A549 (cell line): ENCODE data around the gene ENPP1. TPM values are rescaled to one million over a fixed set of nuclear protein-coding genes. Genes with fewer than 3 reads are reported as not detected.

Experiments
- ATAC-seq, 2 experiments: fragments of 200-7000 bp in 1 of 2; fragments of >200 bp in 1 of 2; cut with Nextera tagmentation in 1 of 2; cut with Tn5 transposase in 1 of 2; 3 replicates each; pipeline versions ENCODE4 v1.8.0 to v1.9.1; 2018 to 2020; ENCODE audit warnings: mild to moderate bottlenecking in 1 of 2, moderate library complexity in 1 of 2
- CTCF ChIA-PET: fragments of 300-600 bp; sonication (Branson Sonifier 250); formaldehyde crosslinking; extraction: SDS; loops from one replicate; lab custom pipeline; 2021; ENCODE audit warnings: antibody characterized with exemption, inconsistent platforms; lab: Yijun Ruan, JAX
- POLR2A ChIA-PET: fragments of 350-600 bp; formaldehyde crosslinking; extraction: SDS; loops from one replicate; lab custom pipeline; 2021; ENCODE audit warnings: antibody characterized with exemption, inconsistent platforms; lab: Yijun Ruan, JAX
- DNase-seq, 2 experiments: peaks; one replicate each; pipeline versions ENCODE4 v3.0.0 to v3.0.0-alpha.2; 2011 to 2016; ENCODE audit warnings: low read depth in 1 of 2, low spot score in 1 of 2
- FAIRE-seq: peaks from 2 replicates; lab custom pipeline; 2011; peaks lifted over from hg19 to GRCh38; lab: Jason Lieb, UNC
- H3K27ac ChIP-seq, 2 experiments: fragments of >200 bp; sonication (Bioruptor Twin); formaldehyde crosslinking; 3 replicates each; pipeline ENCODE4 v1.5.1; 2016 to 2017
- H3K4me1 ChIP-seq: fragments of >200 bp; sonication (Bioruptor Twin); formaldehyde crosslinking; 3 replicates; pipeline ENCODE4 v1.6.1; 2016
- H3K4me2 ChIP-seq: fragments of >200 bp; sonication (Bioruptor Twin); formaldehyde crosslinking; 3 replicates; pipeline ENCODE4 v1.6.1; 2016
- H3K4me3 ChIP-seq: fragments of >200 bp; sonication (Bioruptor Twin); formaldehyde crosslinking; 3 replicates; pipeline ENCODE4 v1.5.1; 2016
- H3K9me3 ChIP-seq: fragments of >200 bp; sonication (Bioruptor Twin); formaldehyde crosslinking; 3 replicates; pipeline ENCODE4 v1.6.1; 2016
- BHLHE40 ChIP-seq: IDR thresholded peaks from 2 replicates; pipeline ENCODE4 v1.6.1; 2012; ENCODE audit warnings: low read depth, low read length, inconsistent platforms
- CBX2 ChIP-seq: fragments of 200-600 bp; sonication (generic); IDR thresholded peaks from 2 replicates; pipeline ENCODE4 v1.6.1; 2016; ENCODE audit warnings: low read depth, mild to moderate bottlenecking, borderline replicate concordance
- CHD2 ChIP-seq: fragments of 150-350 bp; IDR thresholded peaks from 2 replicates; pipeline ENCODE4 v1.6.1; 2014; ENCODE audit warnings: low read length; ENCODE audit not compliant: partially characterized antibody
- FOSL2 ChIP-seq, 2 experiments: fragments of 450-650 bp in 1 of 2; fragments of >200 bp in 1 of 2; sonication (Bioruptor Twin) in 1 of 2; formaldehyde crosslinking; IDR thresholded peaks; 2 replicates each; pipeline versions ENCODE4 v1.5.0 to v1.6.1; 2016 to 2020; ENCODE audit warnings: mild to moderate bottlenecking in 1 of 2, moderate library complexity in 1 of 2
- HDAC2 ChIP-seq: fragments of 200-600 bp; sonication (generic); IDR thresholded peaks from 2 replicates; pipeline ENCODE4 v1.6.1; 2016
- HOXA7 ChIP-seq: fragments of 250-450 bp; sonication (Bioruptor Pico); IDR thresholded peaks from 2 replicates; pipeline ENCODE4 v1.5.0; 2020; ENCODE audit warnings: mild to moderate bottlenecking, moderate library complexity
- HOXB13 ChIP-seq: fragments of 250-450 bp; sonication (Bioruptor Pico); IDR thresholded peaks from 2 replicates; pipeline ENCODE4 v1.5.0; 2020; ENCODE audit warnings: low read depth, mild to moderate bottlenecking, moderate library complexity
- JUN ChIP-seq, 2 experiments: fragments of >200 bp; sonication (Bioruptor Twin); formaldehyde crosslinking; IDR thresholded peaks; 2 replicates in 1 of 2; 3 replicates in 1 of 2; pipeline ENCODE4 v1.6.1; 2016 to 2017
- MAFK ChIP-seq: fragments of 450-650 bp; IDR thresholded peaks from 2 replicates; pipeline ENCODE4 v1.6.1; 2014; ENCODE audit not compliant: partially characterized antibody
- NFE2L2 ChIP-seq: fragments of 150-350 bp; conservative IDR thresholded peaks from 2 replicates; pipeline ENCODE4 v1.6.1; 2014; ENCODE audit warnings: low read length
- POLR2AphosphoS2 ChIP-seq: conservative IDR thresholded peaks from 2 replicates; pipeline ENCODE4 v1.6.1; 2012; ENCODE audit warnings: low read length, improper control_type of control experiment, inconsistent platforms
- RNF2 ChIP-seq: fragments of 200-600 bp; sonication (generic); IDR thresholded peaks from 2 replicates; pipeline ENCODE4 v1.6.1; 2016; ENCODE audit warnings: low read depth, mild to moderate bottlenecking, antibody characterized with exemption, moderate library complexity, borderline replicate concordance
- SMC3 ChIP-seq: fragments of >200 bp; sonication (Bioruptor Twin); formaldehyde crosslinking; IDR thresholded peaks from 3 replicates; pipeline ENCODE4 v1.6.1; 2018; ENCODE audit warnings: inconsistent platforms
- ZC3H11A ChIP-seq: fragments of 450-650 bp; IDR thresholded peaks from 2 replicates; pipeline ENCODE4 v1.6.1; 2014; ENCODE audit warnings: antibody characterized with exemption, mild to moderate bottlenecking
- WGBS: methylation state at CpG from one replicate; pipeline ENCODE4 v1.1.6; 2017; ENCODE audit errors: missing lambda C conversion rate; 5-methylcytosine and 5-hydroxymethylcytosine counted together
- polyA plus RNA-seq, 4 experiments: library from polyadenylated mRNA; depleted of rRNA in 3 of 4; stranded (reverse); fragments of >200 nt; fragmentation: RNase III in 1 of 4; extraction: RNeasy Plus Mini Kit Qiagen cat#74134 plus additional on column Dnase treatment in 1 of 4; gene quantifications; 2 replicates in 3 of 4; 3 replicates in 1 of 4; pipeline ENCODE4 v1.2.3, GENCODE V29; 2011 to 2017
- TF ChIP-seq, protein P1 (sequence below): fragments of 150-350 bp; IDR thresholded peaks from 2 replicates; pipeline ENCODE4 v1.6.1; 2014; ENCODE audit warnings: low read depth, mild to moderate bottlenecking, low read length
- TF ChIP-seq, protein P2 (sequence below): IDR thresholded peaks from 2 replicates; pipeline ENCODE4 v1.6.1; 2012
- TF ChIP-seq, protein P3 (sequence below): fragments of >200 bp; sonication (Bioruptor Twin); formaldehyde crosslinking; IDR thresholded peaks from 3 replicates; pipeline ENCODE4 v1.6.1; 2016
- TF ChIP-seq, protein P4 (sequence below): fragments of >200 bp; sonication (Bioruptor Twin); formaldehyde crosslinking; IDR thresholded peaks from 3 replicates; pipeline ENCODE4 v1.5.1; 2016
- TF ChIP-seq, protein P5 (sequence below): IDR thresholded peaks from 2 replicates; pipeline ENCODE4 v1.6.1; 2012; ENCODE audit warnings: low read depth, borderline replicate concordance

The ENPP1 gene
- polyA plus RNA-seq, 2 of the 4 experiments (the other 2 are of a cell fraction) = 0.97 to 5.3 TPM

DNA sequence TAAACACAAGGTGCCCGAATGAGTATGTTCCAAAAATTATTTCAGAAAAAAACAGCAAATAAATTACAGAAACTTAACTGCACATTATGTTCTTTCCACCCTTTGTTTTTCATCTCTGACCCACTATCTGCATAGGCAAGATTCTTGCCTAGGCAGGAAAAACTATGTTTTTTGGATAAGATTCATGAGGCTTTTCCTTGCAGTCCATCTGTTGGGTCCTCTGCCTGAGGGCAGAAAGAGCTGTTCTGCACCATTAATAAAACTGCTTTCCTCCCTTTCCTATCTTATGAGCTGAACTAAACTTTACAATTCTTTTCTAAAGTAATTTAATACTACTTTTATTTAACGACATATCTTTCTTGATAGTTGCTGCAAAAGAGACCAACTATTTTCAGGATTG, 21.1 kb downstream of the ENPP1 start:
- Histone ChIP-seq H3K4me1 (peaks cover 12% of the 10 kb centered on the region; the same call in 2 of the 3 replicates), H3K27ac (no peak overlapping the region), H3K4me3 (no peak overlapping the region), H3K9me3 (no peaks in the 10 kb centered on the region), H3K4me2 (no peak overlapping the region)
- DNase-seq = no peak
- ATAC-seq = no peak
- ChIA-PET CTCF (interaction anchor here (0.6 kb wide), 1 partner anchor 10 kb away, joined by 3 read pairs; no protein-coding TSS in a partner anchor), POLR2A (no interaction called here)
- TF ChIP-seq HDAC2 (no peak), ZC3H11A (no peak), HOXA7 (no peak), MAFK (no peak), CBX2 (no peak), FOSL2 (IDR thresholded peaks at IDR 0.05) (no peak), FOSL2 (CRISPR knock-in tag; IDR thresholded peaks at IDR 0.05) (no peak), CHD2 (no peak), NFE2L2 (no peak), JUN (IDR thresholded peaks at IDR 0.05) (no peak), SMC3 (no peak)
- TF ChIP-seq, protein P1, sequence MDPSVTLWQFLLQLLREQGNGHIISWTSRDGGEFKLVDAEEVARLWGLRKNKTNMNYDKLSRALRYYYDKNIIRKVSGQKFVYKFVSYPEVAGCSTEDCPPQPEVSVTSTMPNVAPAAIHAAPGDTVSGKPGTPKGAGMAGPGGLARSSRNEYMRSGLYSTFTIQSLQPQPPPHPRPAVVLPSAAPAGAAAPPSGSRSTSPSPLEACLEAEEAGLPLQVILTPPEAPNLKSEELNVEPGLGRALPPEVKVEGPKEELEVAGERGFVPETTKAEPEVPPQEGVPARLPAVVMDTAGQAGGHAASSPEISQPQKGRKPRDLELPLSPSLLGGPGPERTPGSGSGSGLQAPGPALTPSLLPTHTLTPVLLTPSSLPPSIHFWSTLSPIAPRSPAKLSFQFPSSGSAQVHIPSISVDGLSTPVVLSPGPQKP = no peak
- TF ChIP-seq, protein P2, sequence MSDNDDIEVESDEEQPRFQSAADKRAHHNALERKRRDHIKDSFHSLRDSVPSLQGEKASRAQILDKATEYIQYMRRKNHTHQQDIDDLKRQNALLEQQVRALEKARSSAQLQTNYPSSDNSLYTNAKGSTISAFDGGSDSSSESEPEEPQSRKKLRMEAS = no peak
- TF ChIP-seq, protein P3, sequence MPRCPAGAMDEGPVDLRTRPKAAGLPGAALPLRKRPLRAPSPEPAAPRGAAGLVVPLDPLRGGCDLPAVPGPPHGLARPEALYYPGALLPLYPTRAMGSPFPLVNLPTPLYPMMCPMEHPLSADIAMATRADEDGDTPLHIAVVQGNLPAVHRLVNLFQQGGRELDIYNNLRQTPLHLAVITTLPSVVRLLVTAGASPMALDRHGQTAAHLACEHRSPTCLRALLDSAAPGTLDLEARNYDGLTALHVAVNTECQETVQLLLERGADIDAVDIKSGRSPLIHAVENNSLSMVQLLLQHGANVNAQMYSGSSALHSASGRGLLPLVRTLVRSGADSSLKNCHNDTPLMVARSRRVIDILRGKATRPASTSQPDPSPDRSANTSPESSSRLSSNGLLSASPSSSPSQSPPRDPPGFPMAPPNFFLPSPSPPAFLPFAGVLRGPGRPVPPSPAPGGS = no peak
- TF ChIP-seq, protein P4, sequence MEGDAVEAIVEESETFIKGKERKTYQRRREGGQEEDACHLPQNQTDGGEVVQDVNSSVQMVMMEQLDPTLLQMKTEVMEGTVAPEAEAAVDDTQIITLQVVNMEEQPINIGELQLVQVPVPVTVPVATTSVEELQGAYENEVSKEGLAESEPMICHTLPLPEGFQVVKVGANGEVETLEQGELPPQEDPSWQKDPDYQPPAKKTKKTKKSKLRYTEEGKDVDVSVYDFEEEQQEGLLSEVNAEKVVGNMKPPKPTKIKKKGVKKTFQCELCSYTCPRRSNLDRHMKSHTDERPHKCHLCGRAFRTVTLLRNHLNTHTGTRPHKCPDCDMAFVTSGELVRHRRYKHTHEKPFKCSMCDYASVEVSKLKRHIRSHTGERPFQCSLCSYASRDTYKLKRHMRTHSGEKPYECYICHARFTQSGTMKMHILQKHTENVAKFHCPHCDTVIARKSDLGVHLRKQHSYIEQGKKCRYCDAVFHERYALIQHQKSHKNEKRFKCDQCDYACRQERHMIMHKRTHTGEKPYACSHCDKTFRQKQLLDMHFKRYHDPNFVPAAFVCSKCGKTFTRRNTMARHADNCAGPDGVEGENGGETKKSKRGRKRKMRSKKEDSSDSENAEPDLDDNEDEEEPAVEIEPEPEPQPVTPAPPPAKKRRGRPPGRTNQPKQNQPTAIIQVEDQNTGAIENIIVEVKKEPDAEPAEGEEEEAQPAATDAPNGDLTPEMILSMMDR = no peak
- TF ChIP-seq, protein P5, sequence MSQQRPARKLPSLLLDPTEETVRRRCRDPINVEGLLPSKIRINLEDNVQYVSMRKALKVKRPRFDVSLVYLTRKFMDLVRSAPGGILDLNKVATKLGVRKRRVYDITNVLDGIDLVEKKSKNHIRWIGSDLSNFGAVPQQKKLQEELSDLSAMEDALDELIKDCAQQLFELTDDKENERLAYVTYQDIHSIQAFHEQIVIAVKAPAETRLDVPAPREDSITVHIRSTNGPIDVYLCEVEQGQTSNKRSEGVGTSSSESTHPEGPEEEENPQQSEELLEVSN = no peak
- no peak for FAIRE-seq
- 76% methylated on average over 2 of the region's 2 CpGs for WGBS

DNA sequence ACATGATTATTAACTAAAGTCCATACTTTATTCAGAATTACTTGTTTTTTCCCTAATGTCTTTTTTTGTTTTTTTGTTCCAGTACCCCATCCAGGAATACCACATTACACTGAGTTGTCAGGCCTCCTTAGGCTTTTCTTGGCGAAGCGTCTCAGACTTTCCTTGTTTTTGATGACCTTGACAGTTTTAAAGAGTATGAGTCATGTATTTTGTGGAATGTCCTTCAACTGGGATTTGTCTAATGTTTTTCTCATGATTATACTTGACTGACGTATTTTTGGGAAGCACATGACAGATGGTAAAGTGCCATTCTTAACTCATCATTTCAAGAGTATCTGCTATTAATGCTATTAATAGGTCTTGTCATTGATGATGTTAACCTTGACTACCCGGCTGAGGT, 23.6 kb downstream of the ENPP1 start:
- CTCF ChIA-PET = no interaction called here
- Histone ChIP-seq H3K4me1 (peaks cover 9% of the 10 kb centered on the region; the same call in 2 of the 3 replicates), H3K4me2 (no peak overlapping the region)
- no peak for DNase-seq
- TF ChIP-seq POLR2AphosphoS2 = no peak
- peak; percentile 80 for TF ChIP-seq MAFK
- TF ChIP-seq, all 56 proteins: peak for 1
- ATAC-seq = no peak
- H3K27ac ChIP-seq = no peak overlapping the region
- no peaks in the 10 kb centered on the region for H3K9me3 ChIP-seq
- POLR2A ChIA-PET = no interaction called here
- FAIRE-seq = no peak
- WGBS = 78% methylated on average over 4 of the region's 4 CpGs
- no peak overlapping the region for H3K4me3 ChIP-seq

DNA sequence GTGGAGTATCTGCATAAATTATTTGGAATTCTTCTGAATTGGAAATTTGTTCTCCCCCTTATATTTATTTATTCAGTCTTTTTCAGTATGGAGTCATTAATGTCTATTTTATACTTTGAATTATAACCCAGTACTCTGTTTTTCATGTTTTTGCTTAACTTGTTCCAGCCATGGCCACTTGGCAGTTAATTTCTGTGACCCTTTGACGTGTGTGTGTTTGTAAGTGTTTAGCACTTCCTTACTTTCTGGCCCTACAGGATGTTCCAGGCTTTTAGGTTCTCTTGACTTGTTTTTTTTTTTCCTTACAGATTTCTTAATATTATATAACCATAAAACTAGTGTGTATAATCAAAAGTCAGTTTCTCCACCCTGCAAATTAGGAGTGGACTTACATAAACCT, 24.1 kb downstream of the ENPP1 start:
- no peak overlapping the region for H3K27ac ChIP-seq
- 81% methylated on average over 1 of the region's 1 CpG for WGBS
- ChIA-PET CTCF (no interaction called here), POLR2A (no interaction called here)
- peaks cover 12% of the 10 kb centered on the region for H3K4me1 ChIP-seq
- H3K9me3 ChIP-seq = no peaks in the 10 kb centered on the region
- H3K4me2 ChIP-seq = no peak overlapping the region
- TF ChIP-seq RNF2 = no peak
- TF ChIP-seq HDAC2 = no peak
- TF ChIP-seq BHLHE40 = no peak
- no peak for TF ChIP-seq HOXB13 (CRISPR knock-in tag)
- no peak for DNase-seq
- ATAC-seq = no peak
- no peak overlapping the region for H3K4me3 ChIP-seq
- FAIRE-seq = no peak
